ENCODE data around the gene DPEP2NB. TPM values are rescaled to one million over a fixed set of nuclear protein-coding genes. Genes with fewer than 3 reads are reported as not detected.

Gene DPEP2NB
- total and polyA plus RNA-seq, 10 of the 15 experiments (the other 5 are each of a cell fraction or from before 2014, with no cell fraction given) = not detected

DNA sequence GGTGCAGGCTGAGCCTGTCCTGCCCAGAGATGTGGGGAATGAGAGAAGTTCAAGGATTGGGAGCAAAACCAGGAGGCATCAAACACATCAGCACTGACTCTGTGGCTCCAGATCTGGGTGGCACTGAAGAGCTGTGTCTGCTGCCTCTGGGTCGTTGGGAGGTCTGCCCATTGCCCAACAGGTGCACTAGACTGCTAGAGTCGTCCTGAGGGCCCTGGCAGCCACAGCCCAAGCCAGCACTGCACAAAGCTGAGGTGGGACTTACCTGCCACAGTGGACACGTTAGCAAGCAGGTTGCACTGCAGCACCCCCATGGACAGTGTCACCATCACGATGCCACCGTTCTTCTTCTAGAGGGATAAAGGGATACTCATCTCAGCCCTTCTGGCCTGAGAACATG lies 38.7 kb downstream of the DPEP2NB start (continued):
- TF ChIP-seq, protein P1, sequence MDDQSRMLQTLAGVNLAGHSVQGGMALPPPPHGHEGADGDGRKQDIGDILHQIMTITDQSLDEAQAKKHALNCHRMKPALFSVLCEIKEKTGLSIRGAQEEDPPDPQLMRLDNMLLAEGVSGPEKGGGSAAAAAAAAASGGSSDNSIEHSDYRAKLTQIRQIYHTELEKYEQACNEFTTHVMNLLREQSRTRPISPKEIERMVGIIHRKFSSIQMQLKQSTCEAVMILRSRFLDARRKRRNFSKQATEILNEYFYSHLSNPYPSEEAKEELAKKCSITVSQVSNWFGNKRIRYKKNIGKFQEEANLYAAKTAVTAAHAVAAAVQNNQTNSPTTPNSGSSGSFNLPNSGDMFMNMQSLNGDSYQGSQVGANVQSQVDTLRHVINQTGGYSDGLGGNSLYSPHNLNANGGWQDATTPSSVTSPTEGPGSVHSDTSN (IDR thresholded peaks at IDR 0.05; ENCODE audit: insufficient replicate concordance, low read depth, low read length) = no peak
- TF ChIP-seq RUNX3 (IDR thresholded peaks at IDR 0.05; ENCODE audit: low read length) = no peak
- TF ChIP-seq ATF7 (IDR thresholded peaks at IDR 0.05; ENCODE audit: low read depth) = no peak
- no peak for TF ChIP-seq YY1 (IDR thresholded peaks at IDR 0.05; ENCODE audit: low read depth, low read length)
- no peak for TF ChIP-seq ZSCAN29 (IDR thresholded peaks at IDR 0.05)
- TF ChIP-seq CBX5 (IDR thresholded peaks at IDR 0.05; ENCODE audit: low read depth) = no peak
- TF ChIP-seq IRF3 (IDR thresholded peaks at IDR 0.05) = no peak
- TF ChIP-seq ESRRA (IDR thresholded peaks at IDR 0.05; ENCODE audit: low read length) = no peak

GRCh38 chr16:67976205-67976604 lies 39.5 kb downstream of the DPEP2NB start:
- ChIA-PET SMC1A (ENCODE audit: uncharacterized antibody, unreplicated experiment) (interaction anchor here (1.4 kb wide), 1 partner anchor 11 kb away, joined by 7 read pairs; no protein-coding TSS in a partner anchor), CTCF (interaction anchor here (1.0 to 1.2 kb wide), 2 partner anchors 16 to 37 kb away, joined by 3 to 4 read pairs; no protein-coding TSS in a partner anchor), POLR2A (interaction anchor here (1.6 kb wide), 1 partner anchor 11 kb away, joined by 5 read pairs; no protein-coding TSS in a partner anchor), RAD21 (ENCODE audit: unreplicated experiment) (no interaction called here)
- BruUV-seq (replicated peaks) = no TSS peak
- no peak overlapping the region for H3K27ac ChIP-seq (ENCODE audit: control insufficient read depth, insufficient read depth)
- H3K36me3 ChIP-seq (ENCODE audit: control insufficient read depth in 2 of 2, insufficient read depth in 2 of 2, low read length in 1 of 2) = no peaks in the 10 kb centered on the region
- FAIRE-seq = no peak
- in situ Hi-C loops (cut with MboI) (no loop called here), intact Hi-C loops (cut with micrococcal nuclease; ENCODE audit: unreplicated experiment) (no loop called here)
- no peak overlapping the region for H2AFZ ChIP-seq (ENCODE audit: control insufficient read depth, low read depth, low read length)
- 93% methylated on average over 2 of the region's 2 CpGs for WGBS (ENCODE audit: insufficient coverage, insufficient replicate concordance, low lambda C conversion rate, missing lambda C conversion rate)
- no peaks in the 10 kb centered on the region for H3K9me3 ChIP-seq (replicated peaks; ENCODE audit: control insufficient read depth, insufficient read depth, low read length)
- no peaks in the 10 kb centered on the region for H4K20me1 ChIP-seq (ENCODE audit: control insufficient read depth, insufficient read depth)
- DNase-seq (ENCODE audit: low read depth, low spot score) = no peak
- H3K4me2 ChIP-seq (ENCODE audit: control insufficient read depth, insufficient read depth) = no peak overlapping the region; the same call in 1 of the 2 replicates
- H3K4me3 ChIP-seq = no peak overlapping the region
- no peak for TF ChIP-seq USF1 (IDR thresholded peaks at IDR 0.05; ENCODE audit: borderline replicate concordance, extremely low read length, insufficient read depth, low read depth, low read length)
- peak; percentile 15 for TF ChIP-seq NR2C2 (IDR thresholded peaks at IDR 0.05; ENCODE audit: borderline replicate concordance, control insufficient read depth, insufficient read length, low read depth)
- H3K27me3 ChIP-seq (replicated peaks in 1 of 2; ENCODE audit: control insufficient read depth in 2 of 2, insufficient read depth in 2 of 2, low read length in 1 of 2) = no peaks in the 10 kb centered on the region; a peak in 1 of 4 replicates
- H3K9ac ChIP-seq (ENCODE audit: control insufficient read depth, insufficient read depth, low read length) = no peak overlapping the region
- H3K4me1 ChIP-seq (ENCODE audit: control insufficient read depth, insufficient read depth, low read length) = peaks cover 22% of the 10 kb centered on the region
- no peak for ATAC-seq
- no peaks in the 10 kb centered on the region for H3K79me2 ChIP-seq (ENCODE audit: control insufficient read depth, insufficient read depth, low read length)

Data from GM12878 (cell line).